GM13977 (cell line): Measurements from ENCODE around the gene RAD50.

Experiments
- DNase-seq: peaks from one replicate; pipeline ENCODE4 v3.0.0; 2012; ENCODE audit warnings: low spot score
- CTCF ChIP-seq: IDR thresholded peaks from 2 replicates; pipeline ENCODE4 v1.5.1; 2012; ENCODE audit warnings: mild to moderate bottlenecking, control low read depth; ENCODE audit not compliant: insufficient read depth; ENCODE audit errors: extremely low read depth, missing control alignments
- in situ Hi-C: fragments of 300-500 bp; cut with MboI; formaldehyde crosslinking; loops from one replicate; pipeline ENCODE4 v1.12.0; 2022; ENCODE audit warnings: low sequenced_read_pairs, low pct_unique_long_range_greater_than_20kb, mixed read lengths, inconsistent platforms; ENCODE audit not compliant: unreplicated experiment

The RAD50 gene

GRCh38 chr5:132675936-132676689 lies 119.3 kb downstream of the RAD50 start:
- in situ Hi-C loops: no loop called here
- no peak for TF ChIP-seq CTCF
- DNase-seq: no peak

- TF ChIP-seq CTCF: no peak
- DNase-seq: no peak
- in situ Hi-C loops: no loop called here
These were observed 120.4 kb downstream of the RAD50 start for GRCh38 chr5:132677191-132677590.

- no peak for TF ChIP-seq CTCF
- in situ Hi-C loops: no loop called here
These were observed 121.1 kb downstream of the RAD50 start for GRCh38 chr5:132677682-132678400.

GRCh38 chr5:132678735-132679134 lies 122.0 kb downstream of the RAD50 start:
- TF ChIP-seq CTCF: no peak
- in situ Hi-C loops: no loop called here
- no peak for DNase-seq

More at GRCh38 chr5:132677682-132678400, 121.1 kb downstream of the RAD50 start:
- DNase-seq: no peak

- TF ChIP-seq CTCF: no peak
- no peak for DNase-seq
- in situ Hi-C loops: no loop called here
These were observed 122.4 kb downstream of the RAD50 start for GRCh38 chr5:132679166-132679565.

GRCh38 chr5:132679717-132680380 lies 123.1 kb downstream of the RAD50 start:
- no peak for TF ChIP-seq CTCF
- in situ Hi-C loops: no loop called here
- no peak for DNase-seq
